22Rv1 (cell line): ENCODE results near the gene CCDC93.

Experiments
- H3K27ac ChIP-seq: fragments of 450-650 bp; 2 replicates; pipeline ENCODE4 v1.5.1; 2017
- CTCF ChIP-seq: fragments of 450-650 bp; IDR thresholded peaks from 2 replicates; pipeline ENCODE4 v1.5.1; 2017; ENCODE audit warnings: mild to moderate bottlenecking
- ZFX ChIP-seq: fragments of 450-650 bp; IDR thresholded peaks from 2 replicates; pipeline ENCODE4 v1.6.1; 2017; ENCODE audit warnings: antibody characterized with exemption, borderline replicate concordance

Gene CCDC93

GRCh38 chr2:117980783-117981676, 32.8 kb downstream of the CCDC93 start:
- TF ChIP-seq ZFX (no peak), CTCF (no peak)
- H3K27ac ChIP-seq, result no peak overlapping the region

- TF ChIP-seq ZFX (no peak), CTCF (no peak)
- no peak overlapping the region for H3K27ac ChIP-seq
These were observed 33.8 kb downstream of the CCDC93 start for GRCh38 chr2:117979911-117980701.

GRCh38 chr2:117977696-117978095, 36.2 kb downstream of the CCDC93 start:
- H3K27ac ChIP-seq, result no peak overlapping the region
- no peak for TF ChIP-seq CTCF
- TF ChIP-seq ZFX, result no peak

GRCh38 chr2:117976581-117976980, 37.3 kb downstream of the CCDC93 start:
- no peak overlapping the region for H3K27ac ChIP-seq
- TF ChIP-seq CTCF, result no peak
- no peak for TF ChIP-seq ZFX

- H3K27ac ChIP-seq, result no peak overlapping the region
These were observed 40.3 kb downstream of the CCDC93 start for GRCh38 chr2:117973498-117974082.

GRCh38 chr2:117972476-117973123, 41.3 kb downstream of the CCDC93 start:
- no peak for TF ChIP-seq CTCF
- TF ChIP-seq ZFX, result no peak
- H3K27ac ChIP-seq, result no peak overlapping the region

More at GRCh38 chr2:117973498-117974082, 40.3 kb downstream of the CCDC93 start:
- no peak for TF ChIP-seq ZFX
- no peak for TF ChIP-seq CTCF
